WERI-Rb-1 (cell line): Measurements from ENCODE around the gene CACNG8.

ENCODE experiments used
- DNase-seq: peaks from one replicate; pipeline ENCODE4 v3.0.0-alpha.2; 2020
- H3K27ac ChIP-seq: fragments of 250-450 bp; sonication (Bioruptor Pico); 2 replicates; pipeline ENCODE4 v1.5.1; 2020; ENCODE audit warnings: mild to moderate bottlenecking, moderate library complexity
- H3K27me3 ChIP-seq: fragments of 250-450 bp; sonication (Bioruptor Pico); 2 replicates; pipeline ENCODE4 v1.5.1; 2021; ENCODE audit warnings: mild to moderate bottlenecking, low read depth, moderate library complexity; ENCODE audit not compliant: insufficient read depth, severe bottlenecking
- H3K36me3 ChIP-seq: fragments of 250-450 bp; sonication (Bioruptor Pico); 2 replicates; pipeline ENCODE4 v1.5.1; 2020; ENCODE audit warnings: mild to moderate bottlenecking, moderate library complexity
- H3K4me3 ChIP-seq: 2 replicates; pipeline ENCODE4 v1.5.1; 2011; ENCODE audit warnings: low read depth, mild to moderate bottlenecking, control low read depth, low read length
- H3K9me3 ChIP-seq: fragments of 250-450 bp; sonication (Bioruptor Pico); 2 replicates; pipeline ENCODE4 v1.5.1; 2021; ENCODE audit warnings: mild to moderate bottlenecking, moderate library complexity; ENCODE audit not compliant: severe bottlenecking
- CTCF ChIP-seq: IDR thresholded peaks from 2 replicates; pipeline ENCODE4 v1.5.1; 2011; ENCODE audit warnings: low read depth, mild to moderate bottlenecking, control low read depth, inconsistent platforms, low read length

Gene CACNG8

DNA sequence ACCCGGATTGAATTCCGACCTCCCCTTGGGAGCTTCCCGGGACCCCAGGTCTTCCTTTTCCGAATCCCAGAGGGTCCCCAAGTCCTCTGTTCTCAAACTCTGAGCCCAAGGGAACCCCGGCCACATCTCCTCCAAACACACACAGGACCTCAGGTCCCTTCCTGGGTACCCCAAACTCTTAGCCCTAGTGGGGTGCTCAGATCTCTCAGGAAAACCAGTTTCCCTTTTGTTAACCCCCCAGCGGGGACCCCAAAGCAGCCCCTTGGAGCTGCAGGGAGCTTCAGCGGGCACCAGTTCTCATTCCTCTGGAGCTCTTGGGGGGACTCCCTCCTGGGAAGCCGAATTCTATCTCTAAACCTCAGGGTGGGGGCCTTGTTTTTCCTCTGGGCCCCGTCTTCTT lies 29.5 kb downstream of the CACNG8 start:
- no peak for TF ChIP-seq CTCF
- no peak for DNase-seq
- Histone ChIP-seq H3K27ac (peak overlapping the region; percentile 93), H3K27me3 (no peaks in the 10 kb centered on the region), H3K4me3 (peak overlapping the region; percentile 65), H3K9me3 (no peaks in the 10 kb centered on the region), H3K36me3 (no peaks in the 10 kb centered on the region)

DNA sequence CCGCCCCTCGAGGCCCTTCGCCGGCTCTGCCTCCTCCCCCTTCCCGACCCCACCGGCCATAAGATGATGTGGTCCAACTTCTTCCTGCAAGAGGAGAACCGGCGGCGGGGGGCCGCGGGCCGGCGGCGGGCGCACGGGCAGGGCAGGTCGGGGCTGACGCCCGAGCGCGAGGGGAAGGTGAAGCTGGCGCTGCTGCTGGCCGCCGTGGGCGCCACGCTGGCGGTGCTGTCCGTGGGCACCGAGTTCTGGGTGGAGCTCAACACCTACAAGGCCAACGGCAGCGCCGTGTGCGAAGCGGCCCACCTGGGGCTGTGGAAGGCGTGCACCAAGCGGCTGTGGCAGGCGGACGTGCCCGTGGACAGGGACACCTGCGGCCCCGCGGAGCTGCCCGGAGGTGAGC lies 30.1 kb downstream of the CACNG8 start:
- no peaks in the 10 kb centered on the region for H3K36me3 ChIP-seq
- no peaks in the 10 kb centered on the region for H3K27me3 ChIP-seq
- no peaks in the 10 kb centered on the region for H3K9me3 ChIP-seq
- H3K4me3 ChIP-seq = no peak overlapping the region
- H3K27ac ChIP-seq = no peak overlapping the region
- no peak for DNase-seq
- no peak for TF ChIP-seq CTCF

GRCh38 chr19:53993448-53993847 lies 30.7 kb downstream of the CACNG8 start:
- TF ChIP-seq CTCF = no peak
- no peak overlapping the region for H3K4me3 ChIP-seq
- no peaks in the 10 kb centered on the region for H3K27me3 ChIP-seq
- no peak overlapping the region for H3K27ac ChIP-seq
- no peak for DNase-seq
- no peaks in the 10 kb centered on the region for H3K36me3 ChIP-seq
- no peaks in the 10 kb centered on the region for H3K9me3 ChIP-seq

GRCh38 chr19:53994811-53995210 lies 32.1 kb downstream of the CACNG8 start:
- no peak overlapping the region for H3K4me3 ChIP-seq
- no peak overlapping the region for H3K27ac ChIP-seq
- no peak for DNase-seq
- no peak for TF ChIP-seq CTCF
- no peaks in the 10 kb centered on the region for H3K9me3 ChIP-seq
- no peaks in the 10 kb centered on the region for H3K27me3 ChIP-seq
- H3K36me3 ChIP-seq = no peaks in the 10 kb centered on the region

GRCh38 chr19:53998223-53998622 lies 35.5 kb downstream of the CACNG8 start:
- H3K27ac ChIP-seq = no peak overlapping the region
- no peaks in the 10 kb centered on the region for H3K36me3 ChIP-seq
- H3K9me3 ChIP-seq = no peaks in the 10 kb centered on the region
- TF ChIP-seq CTCF = no peak
- no peak overlapping the region for H3K4me3 ChIP-seq
- H3K27me3 ChIP-seq = no peaks in the 10 kb centered on the region
- DNase-seq = no peak

GRCh38 chr19:53999694-54000093 lies 37.0 kb downstream of the CACNG8 start:
- H3K9me3 ChIP-seq = no peaks in the 10 kb centered on the region
- no peak for DNase-seq
- TF ChIP-seq CTCF = no peak
- no peaks in the 10 kb centered on the region for H3K36me3 ChIP-seq
- no peak overlapping the region for H3K27ac ChIP-seq
- no peak overlapping the region for H3K4me3 ChIP-seq
- no peaks in the 10 kb centered on the region for H3K27me3 ChIP-seq
